ENCODE results near the gene CCNJL.

- TF ChIP-seq CTCF (IDR thresholded peaks at IDR 0.05) = no peak
- TF ChIP-seq POLR2A (IDR thresholded peaks at IDR 0.05) = no peak
Measured at GRCh38 chr5:160263326-160263855, 49.0 kb downstream of the CCNJL start.

All from body of pancreas (tissue), 4 donors.